ENCODE measurements around the gene PET117. TPM values are rescaled to one million over a fixed set of nuclear protein-coding genes. Genes with fewer than 3 reads are reported as not detected.
"Not testable (repeated sequence)": the region's sequence is repeated elsewhere in the genome, so short reads cannot be mapped to it uniquely, and the experiment has no call there.

Gene PET117
- total and polyA plus RNA-seq, 10 donors: 8.4 to 15.5 (median 11.7) TPM

- no peak overlapping the region for H3K27ac ChIP-seq
- H3K9me3 ChIP-seq: no peaks in the 10 kb centered on the region
- peaks cover 0 to 13% (median 0%) of the 10 kb centered on the region in 7 donors for H3K27me3 ChIP-seq (replicated peaks in 1 of 7)
- no peaks in the 10 kb centered on the region for H3K4me1 ChIP-seq
- no peak for DNase-seq
- no peaks in the 10 kb centered on the region for H3K36me3 ChIP-seq
- TF ChIP-seq CTCF (IDR thresholded peaks at IDR 0.05 in 8 of 11, conservative IDR thresholded peaks at IDR 0.05 in 3 of 11): no peak
- no peak for TF ChIP-seq POLR2AphosphoS5 (IDR thresholded peaks at IDR 0.05)
- no peak for TF ChIP-seq POLR2A (IDR thresholded peaks at IDR 0.05)
- WGBS, 5 donors: 70 to 83% (median 80%) methylated on average over 7 of the region's 7 CpGs
- intact Hi-C loops (cut with DNase I; ENCODE audit: low total_unique reads): no loop called here
- H3K4me3 ChIP-seq: no peak overlapping the region
Measured at GRCh38 chr20:18091623-18092022, 46.0 kb upstream of the PET117 start.

GRCh38 chr20:18092890-18093289, 44.8 kb upstream of the PET117 start:
- Histone ChIP-seq H3K4me1 (no peaks in the 10 kb centered on the region), H3K27ac (no peak overlapping the region), H3K27me3 (replicated peaks in 1 of 7) (peaks cover 0 to 12% (median 0%) of the 10 kb centered on the region in 7 donors), H3K9me3 (no peaks in the 10 kb centered on the region), H3K36me3 (no peaks in the 10 kb centered on the region), H3K4me3 (no peak overlapping the region)
- 77 to 90% (median 87%) methylated on average over 7 to 8 of the region's 8 CpGs for WGBS, 5 donors
- intact Hi-C loops (cut with DNase I; ENCODE audit: low total_unique reads): no loop called here
- TF ChIP-seq CTCF (IDR thresholded peaks at IDR 0.05 in 8 of 11, conservative IDR thresholded peaks at IDR 0.05 in 3 of 11) (no peak), POLR2A (IDR thresholded peaks at IDR 0.05) (no peak), POLR2AphosphoS5 (IDR thresholded peaks at IDR 0.05) (no peak)
- no peak for DNase-seq

GRCh38 chr20:18093388-18093787, 44.3 kb upstream of the PET117 start:
- intact Hi-C loops (cut with DNase I; ENCODE audit: low total_unique reads): no loop called here
- WGBS, 5 donors: 71 to 88% (median 86%) methylated on average over 9 to 10 of the region's 10 CpGs
- H3K9me3 ChIP-seq: no peaks in the 10 kb centered on the region
- H3K4me3 ChIP-seq: no peak overlapping the region
- H3K36me3 ChIP-seq: no peaks in the 10 kb centered on the region
- TF ChIP-seq POLR2AphosphoS5 (IDR thresholded peaks at IDR 0.05) (no peak), POLR2A (IDR thresholded peaks at IDR 0.05) (no peak), CTCF (IDR thresholded peaks at IDR 0.05 in 8 of 11, conservative IDR thresholded peaks at IDR 0.05 in 3 of 11) (no peak)
- peaks cover 0 to 7% (median 0%) of the 10 kb centered on the region in 7 donors for H3K27me3 ChIP-seq (replicated peaks in 1 of 7)
- no peak overlapping the region for H3K27ac ChIP-seq
- no peaks in the 10 kb centered on the region for H3K4me1 ChIP-seq
- DNase-seq: no peak

- Histone ChIP-seq H3K4me1 (no peaks in the 10 kb centered on the region), H3K27ac (no peak overlapping the region), H3K4me3 (no peak overlapping the region), H3K27me3 (replicated peaks in 1 of 7) (peaks cover 0 to 5% (median 0%) of the 10 kb centered on the region in 7 donors), H3K9me3 (no peaks in the 10 kb centered on the region), H3K36me3 (no peaks in the 10 kb centered on the region)
- 66 to 88% (median 76%) methylated on average over 5 of the region's 5 CpGs for WGBS, 5 donors
- DNase-seq: no peak
- intact Hi-C loops (cut with DNase I; ENCODE audit: low total_unique reads): no loop called here
- no peak for TF ChIP-seq POLR2AphosphoS5 (IDR thresholded peaks at IDR 0.05)
- no peak for TF ChIP-seq POLR2A (IDR thresholded peaks at IDR 0.05)
- TF ChIP-seq CTCF (IDR thresholded peaks at IDR 0.05 in 8 of 11, conservative IDR thresholded peaks at IDR 0.05 in 3 of 11): no peak
Measured at GRCh38 chr20:18094191-18094590, 43.5 kb upstream of the PET117 start.

- peaks cover 0 to 12% (median 0%) of the 10 kb centered on the region in 7 donors for H3K27me3 ChIP-seq (replicated peaks in 1 of 7)
- H3K4me1 ChIP-seq; DNase-seq; H3K27ac ChIP-seq; intact Hi-C loops (cut with DNase I; ENCODE audit: low total_unique reads); H3K9me3 ChIP-seq; H3K36me3 ChIP-seq; H3K4me3 ChIP-seq: not testable (repeated sequence)
- WGBS, 5 donors: 92 to 97% (median 95%) methylated on average over 11 of the region's 11 CpGs
Measured at GRCh38 chr20:18100569-18100968, 37.1 kb upstream of the PET117 start.

All from spleen (tissue), 11 donors.